SK-N-SH (cell line): ENCODE results near the gene MLLT10. TPM values are rescaled to one million over a fixed set of nuclear protein-coding genes. Genes with fewer than 3 reads are reported as not detected.

Experiments used
- CTCF ChIA-PET: fragments of 300-600, 350-600 bp; formaldehyde crosslinking; extraction: SDS; loops from one replicate; lab custom pipeline; 2021; lab: Yijun Ruan, JAX
- POLR2A ChIA-PET: fragments of 350-600 bp; sonication (Branson Sonifier 250); formaldehyde crosslinking; extraction: SDS; loops from one replicate; lab custom pipeline; 2020; ENCODE audit warnings: antibody characterized with exemption, inconsistent platforms; lab: Yijun Ruan, JAX
- DNase-seq: peaks from one replicate; pipeline ENCODE4 v3.0.0; 2012
- H2AFZ ChIP-seq: fragments of 200-600 bp; sonication (generic); 2 replicates; pipeline ENCODE4 v1.8.1; 2016; ENCODE audit warnings: antibody characterized with exemption, mild to moderate bottlenecking, low read depth
- H3F3A ChIP-seq: fragments of 200-600 bp; sonication (generic); replicated peaks from 2 replicates; pipeline ENCODE3; 2016; ENCODE audit warnings: antibody characterized with exemption, mild to moderate bottlenecking; ENCODE audit not compliant: insufficient read depth
- H3K27ac ChIP-seq, 2 experiments: fragments of 200-500 bp in 1 of 2; fragments of 200-600 bp in 1 of 2; sonication (Bioruptor generic) in 1 of 2; sonication (generic), shearing (Covaris generic) in 1 of 2; 2 replicates each; pipeline versions ENCODE4 v1.5.1 to v1.6.1; 2014 to 2016; ENCODE audit warnings: low read depth in 2 of 2, inconsistent platforms in 1 of 2, low read length in 1 of 2, mild to moderate bottlenecking in 1 of 2, mixed read lengths in 1 of 2
- H3K27me3 ChIP-seq: fragments of 200-600 bp; sonication (generic), shearing (Covaris generic); 2 replicates; pipeline ENCODE4 v1.6.1; 2016; ENCODE audit warnings: mixed run types; ENCODE audit not compliant: insufficient read depth
- H3K36me3 ChIP-seq, 2 experiments: fragments of 200-500 bp in 1 of 2; fragments of 200-600 bp in 1 of 2; sonication (Bioruptor generic) in 1 of 2; sonication (generic) in 1 of 2; replicated peaks in 1 of 2; 2 replicates each; pipeline versions ENCODE3 to v1.5.1; 2014 to 2016; ENCODE audit warnings: low read length in 1 of 2, mild to moderate bottlenecking in 1 of 2; ENCODE audit not compliant: insufficient read depth in 2 of 2, control insufficient read depth in 1 of 2
- H3K4me1 ChIP-seq, 2 experiments: fragments of 200-500 bp in 1 of 2; fragments of 200-600 bp in 1 of 2; sonication (Bioruptor generic) in 1 of 2; sonication (generic), shearing (Covaris generic) in 1 of 2; 2 replicates each; pipeline versions ENCODE4 v1.5.1 to v1.6.1; 2014 to 2016; ENCODE audit warnings: low read depth in 1 of 2, low read length in 1 of 2, mixed run types in 1 of 2; ENCODE audit not compliant: insufficient read depth in 2 of 2, control insufficient read depth in 1 of 2
- H3K4me2 ChIP-seq: fragments of 200-600 bp; sonication (generic), shearing (Covaris generic); 2 replicates; pipeline ENCODE4 v1.6.1; 2017; ENCODE audit warnings: mixed run types
- H3K4me3 ChIP-seq, 2 experiments: fragments of 200-500 bp in 1 of 2; fragments of 200-600 bp in 1 of 2; sonication (Bioruptor generic) in 1 of 2; sonication (generic), shearing (Covaris generic) in 1 of 2; 2 replicates each; pipeline versions ENCODE4 v1.5.1 to v1.8.1; 2014 to 2016; ENCODE audit warnings: low read depth in 2 of 2, inconsistent platforms in 1 of 2, low read length in 1 of 2, mild to moderate bottlenecking in 1 of 2, mixed read lengths in 1 of 2, moderate library complexity in 1 of 2
- H3K79me2 ChIP-seq: fragments of 200-600 bp; sonication (generic); 2 replicates; pipeline ENCODE4 v1.8.1; 2017; ENCODE audit warnings: mild to moderate bottlenecking; ENCODE audit not compliant: insufficient read depth
- H3K9ac ChIP-seq: fragments of 200-600 bp; sonication (generic); 2 replicates; pipeline ENCODE4 v1.6.1; 2017; ENCODE audit warnings: mixed run types
- H3K9me2 ChIP-seq: fragments of 200-600 bp; sonication (generic); 2 replicates; pipeline ENCODE4 v1.6.1; 2017; ENCODE audit warnings: mixed run types
- H3K9me3 ChIP-seq: fragments of 200-600 bp; sonication (generic); 2 replicates; pipeline ENCODE4 v1.6.1; 2017; ENCODE audit warnings: mixed run types, mild to moderate bottlenecking, moderate library complexity
- H4K20me1 ChIP-seq: fragments of 200-600 bp; sonication (generic); 2 replicates; pipeline ENCODE4 v1.6.1; 2017; ENCODE audit warnings: mild to moderate bottlenecking, mixed run types; ENCODE audit not compliant: insufficient read depth
- FOSL2 ChIP-seq: IDR thresholded peaks from 2 replicates; pipeline ENCODE4 v1.4.0; 2012; ENCODE audit warnings: low read depth, mild to moderate bottlenecking, moderate library complexity, borderline replicate concordance
- FOXM1 ChIP-seq: IDR thresholded peaks from 2 replicates; pipeline ENCODE4 v1.4.0; 2012; ENCODE audit warnings: low read depth, mild to moderate bottlenecking
- GATA2 ChIP-seq: sonication (generic); formaldehyde crosslinking; IDR thresholded peaks from 2 replicates; pipeline ENCODE4 v1.5.0; 2020; ENCODE audit warnings: mild to moderate bottlenecking, missing genetic modification reagents
- MXI1 ChIP-seq: IDR thresholded peaks from 2 replicates; pipeline ENCODE4 v1.6.1; 2012; ENCODE audit warnings: mild to moderate bottlenecking, low read depth, low read length, improper control_type of control experiment
- POLR2AphosphoS5 ChIP-seq: IDR thresholded peaks from 2 replicates; pipeline ENCODE4 v1.6.1; 2012; ENCODE audit warnings: low read depth, low read length
- RXRA ChIP-seq: IDR thresholded peaks from 2 replicates; pipeline ENCODE4 v1.4.0; 2012; ENCODE audit warnings: low read depth, mild to moderate bottlenecking, borderline replicate concordance
- SMC3 ChIP-seq: IDR thresholded peaks from 2 replicates; pipeline ENCODE4 v1.6.1; 2012; ENCODE audit warnings: low read depth, low read length, improper control_type of control experiment
- WGBS: methylation state at CpG from one replicate; pipeline ENCODE4 v1.1.6; 2017; ENCODE audit warnings: low lambda C conversion rate; 5-methylcytosine and 5-hydroxymethylcytosine counted together
- polyA plus RNA-seq, 3 experiments: library from polyadenylated mRNA; depleted of rRNA; stranded (reverse); fragments of >200 nt; gene quantifications; 2 replicates each; pipeline ENCODE4 v1.2.3, GENCODE V29; 2012
- TF ChIP-seq, protein P1 (sequence below): IDR thresholded peaks from 2 replicates; pipeline ENCODE4 v1.4.0; 2012; ENCODE audit warnings: low read depth
- TF ChIP-seq, protein P2 (sequence below): fragments of 200-600 bp; sonication (generic); IDR thresholded peaks from 2 replicates; pipeline ENCODE4 v1.6.1; 2017; ENCODE audit warnings: antibody characterized with exemption, mild to moderate bottlenecking, moderate library complexity
- TF ChIP-seq, protein P3 (sequence below): IDR thresholded peaks from 2 replicates; pipeline ENCODE4; 2012

Gene MLLT10
- polyA plus RNA-seq, 1 of the 3 experiments (the other 2 are of a cell fraction), result 26.0 TPM

- CTCF ChIA-PET, result interaction anchor here (2.7 kb wide), 1 partner anchor 25 kb away, joined by 8 read pairs; no protein-coding TSS in a partner anchor
These were observed 222.7 kb downstream of the MLLT10 start for GRCh38 chr10:21756707-21757106.

GRCh38 chr10:21757185-21757901 is 223.3 kb downstream of the MLLT10 start:
- H4K20me1 ChIP-seq, result no peaks in the 10 kb centered on the region
- POLR2A ChIA-PET, result no interaction called here
- CTCF ChIA-PET, result interaction anchor here (1.1 to 1.2 kb wide), 2 partner anchors 12 to 37 kb away, joined by 3 to 4 read pairs; no protein-coding TSS in a partner anchor

More at GRCh38 chr10:21756707-21757106, 222.7 kb downstream of the MLLT10 start:
- no peak overlapping the region for H3K9ac ChIP-seq
- H3F3A ChIP-seq, result no peaks in the 10 kb centered on the region
- POLR2A ChIA-PET, result no interaction called here
- H3K9me2 ChIP-seq, result no peaks in the 10 kb centered on the region
- H3K4me3 ChIP-seq, result no peak overlapping the region
- WGBS, result 91% methylated on average over 10 of the region's 12 CpGs
- no peaks in the 10 kb centered on the region for H3K27me3 ChIP-seq
- no peaks in the 10 kb centered on the region for H3K9me3 ChIP-seq
- TF ChIP-seq RXRA, result no peak
- no peak for TF ChIP-seq MXI1
- TF ChIP-seq, protein P1, sequence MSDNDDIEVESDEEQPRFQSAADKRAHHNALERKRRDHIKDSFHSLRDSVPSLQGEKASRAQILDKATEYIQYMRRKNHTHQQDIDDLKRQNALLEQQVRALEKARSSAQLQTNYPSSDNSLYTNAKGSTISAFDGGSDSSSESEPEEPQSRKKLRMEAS, result no peak
- no peak for TF ChIP-seq FOXM1
- TF ChIP-seq, protein P2, sequence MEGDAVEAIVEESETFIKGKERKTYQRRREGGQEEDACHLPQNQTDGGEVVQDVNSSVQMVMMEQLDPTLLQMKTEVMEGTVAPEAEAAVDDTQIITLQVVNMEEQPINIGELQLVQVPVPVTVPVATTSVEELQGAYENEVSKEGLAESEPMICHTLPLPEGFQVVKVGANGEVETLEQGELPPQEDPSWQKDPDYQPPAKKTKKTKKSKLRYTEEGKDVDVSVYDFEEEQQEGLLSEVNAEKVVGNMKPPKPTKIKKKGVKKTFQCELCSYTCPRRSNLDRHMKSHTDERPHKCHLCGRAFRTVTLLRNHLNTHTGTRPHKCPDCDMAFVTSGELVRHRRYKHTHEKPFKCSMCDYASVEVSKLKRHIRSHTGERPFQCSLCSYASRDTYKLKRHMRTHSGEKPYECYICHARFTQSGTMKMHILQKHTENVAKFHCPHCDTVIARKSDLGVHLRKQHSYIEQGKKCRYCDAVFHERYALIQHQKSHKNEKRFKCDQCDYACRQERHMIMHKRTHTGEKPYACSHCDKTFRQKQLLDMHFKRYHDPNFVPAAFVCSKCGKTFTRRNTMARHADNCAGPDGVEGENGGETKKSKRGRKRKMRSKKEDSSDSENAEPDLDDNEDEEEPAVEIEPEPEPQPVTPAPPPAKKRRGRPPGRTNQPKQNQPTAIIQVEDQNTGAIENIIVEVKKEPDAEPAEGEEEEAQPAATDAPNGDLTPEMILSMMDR, result no peak
- no peak for TF ChIP-seq POLR2AphosphoS5
- TF ChIP-seq GATA2 (CRISPR knock-in tag), result no peak
- H3K4me2 ChIP-seq, result no peak overlapping the region
- no peaks in the 10 kb centered on the region for H3K79me2 ChIP-seq
- no peak for DNase-seq
- H2AFZ ChIP-seq, result no peak overlapping the region
- H3K4me1 ChIP-seq, result peaks cover 0 to 20% of the 10 kb centered on the region in 2 experiments; a peak in 1 of 4 replicates
- no peaks in the 10 kb centered on the region for H4K20me1 ChIP-seq
- no peaks in the 10 kb centered on the region for H3K36me3 ChIP-seq
- H3K27ac ChIP-seq, result no peak overlapping the region

More at GRCh38 chr10:21757185-21757901, 223.3 kb downstream of the MLLT10 start:
- no peaks in the 10 kb centered on the region for H3K27me3 ChIP-seq
- H3K9me3 ChIP-seq, result no peaks in the 10 kb centered on the region
- H3K9ac ChIP-seq, result no peak overlapping the region
- H3K79me2 ChIP-seq, result no peaks in the 10 kb centered on the region
- H3K4me3 ChIP-seq, result no peak overlapping the region
- H3K4me1 ChIP-seq, result peaks cover 0 to 20% of the 10 kb centered on the region in 2 experiments; a peak in 1 of 4 replicates
- TF ChIP-seq SMC3, result no peak
- TF ChIP-seq, protein P3, sequence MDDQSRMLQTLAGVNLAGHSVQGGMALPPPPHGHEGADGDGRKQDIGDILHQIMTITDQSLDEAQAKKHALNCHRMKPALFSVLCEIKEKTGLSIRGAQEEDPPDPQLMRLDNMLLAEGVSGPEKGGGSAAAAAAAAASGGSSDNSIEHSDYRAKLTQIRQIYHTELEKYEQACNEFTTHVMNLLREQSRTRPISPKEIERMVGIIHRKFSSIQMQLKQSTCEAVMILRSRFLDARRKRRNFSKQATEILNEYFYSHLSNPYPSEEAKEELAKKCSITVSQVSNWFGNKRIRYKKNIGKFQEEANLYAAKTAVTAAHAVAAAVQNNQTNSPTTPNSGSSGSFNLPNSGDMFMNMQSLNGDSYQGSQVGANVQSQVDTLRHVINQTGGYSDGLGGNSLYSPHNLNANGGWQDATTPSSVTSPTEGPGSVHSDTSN, result no peak
- TF ChIP-seq FOSL2, result no peak
- H2AFZ ChIP-seq, result no peak overlapping the region
- DNase-seq, result peak; percentile 41
- H3K36me3 ChIP-seq, result no peaks in the 10 kb centered on the region
- H3K9me2 ChIP-seq, result no peaks in the 10 kb centered on the region
- no peak overlapping the region for H3K27ac ChIP-seq
- no peaks in the 10 kb centered on the region for H3F3A ChIP-seq
- WGBS, result 100% methylated on average over 1 of the region's 8 CpGs
- no peak overlapping the region for H3K4me2 ChIP-seq
